IMR-90 (cell line): ENCODE measurements around the gene RTN4RL2. TPM values are rescaled to one million over a fixed set of nuclear protein-coding genes. Genes with fewer than 3 reads are reported as not detected.

ENCODE experiments used
- ATAC-seq: fragments of 200-7000 bp; cut with Tn5 transposase; 2 replicates; pipeline ENCODE4 v1.9.1; 2020; ENCODE audit warnings: low read depth, mild to moderate bottlenecking, moderate library complexity
- BruUV-seq: library from RNA; stranded (reverse); fragments of 400-500 nt; replicated peaks from 2 replicates; lab custom pipeline; 2021; lab: Mats Ljungman, UMichigan
- CTCF ChIA-PET: fragments of 300-600 bp; formaldehyde crosslinking; extraction: SDS; loops from one replicate; lab custom pipeline; 2021; ENCODE audit warnings: antibody characterized with exemption; lab: Yijun Ruan, JAX
- POLR2A ChIA-PET: fragments of 300-600 bp; sonication (Branson Sonifier 250); formaldehyde crosslinking; loops from one replicate; lab custom pipeline; 2022; ENCODE audit warnings: antibody characterized with exemption; ENCODE audit not compliant: unreplicated experiment; lab: Charles Lee
- DNase-seq: peaks from one replicate; pipeline ENCODE4 v3.0.0; 2013
- H2AFZ ChIP-seq: replicated peaks from 2 replicates; pipeline ENCODE3; 2013; ENCODE audit warnings: low read length, mild to moderate bottlenecking; ENCODE audit not compliant: poor library complexity
- H2AK5ac ChIP-seq: 2 replicates; pipeline ENCODE4 v1.6.1; 2013; ENCODE audit warnings: low read depth, low read length, inconsistent platforms
- H2AK9ac ChIP-seq: replicated peaks from 2 replicates; pipeline ENCODE3; 2013; ENCODE audit warnings: mild to moderate bottlenecking, low read depth, low read length, moderate library complexity; ENCODE audit not compliant: poor library complexity
- H2BK120ac ChIP-seq: 2 replicates; pipeline ENCODE4 v1.6.1; 2013; ENCODE audit warnings: low read depth, low read length, inconsistent platforms
- H2BK15ac ChIP-seq: 3 replicates; pipeline ENCODE4 v1.6.1; 2013; ENCODE audit warnings: low read depth, low read length, inconsistent platforms
- H2BK20ac ChIP-seq: 2 replicates; pipeline ENCODE4 v1.6.1; 2013; ENCODE audit warnings: low read depth, mild to moderate bottlenecking, inconsistent platforms, low read length, moderate library complexity
- H2BK5ac ChIP-seq: 2 replicates; pipeline ENCODE4 v1.6.1; 2013; ENCODE audit warnings: mild to moderate bottlenecking, low read depth, low read length, inconsistent platforms; ENCODE audit not compliant: poor library complexity, severe bottlenecking
- H3K14ac ChIP-seq: replicated peaks from 2 replicates; pipeline ENCODE4 v1.6.1; 2013; ENCODE audit warnings: low read depth, low read length, inconsistent platforms
- H3K18ac ChIP-seq: 2 replicates; pipeline ENCODE4 v1.6.1; 2013; ENCODE audit warnings: low read depth, low read length, control low read depth
- H3K23ac ChIP-seq: 2 replicates; pipeline ENCODE4 v1.6.1; 2013; ENCODE audit warnings: low read depth, low read length, inconsistent platforms
- H3K27ac ChIP-seq: 2 replicates; pipeline ENCODE4 v1.5.1; 2013; ENCODE audit warnings: mild to moderate bottlenecking, control low read depth, low read length; ENCODE audit not compliant: insufficient read depth
- H3K27me3 ChIP-seq: 2 replicates; pipeline ENCODE4 v1.6.1; 2013; ENCODE audit warnings: low read length; ENCODE audit not compliant: control insufficient read depth, insufficient read depth
- H3K36me3 ChIP-seq: 2 replicates; pipeline ENCODE4 v1.6.1; 2013; ENCODE audit warnings: low read length, mixed read lengths; ENCODE audit not compliant: control insufficient read depth, insufficient read depth
- H3K4ac ChIP-seq: 2 replicates; pipeline ENCODE4 v1.6.1; 2013; ENCODE audit warnings: low read depth, low read length, inconsistent platforms
- H3K4me1 ChIP-seq: 2 replicates; pipeline ENCODE4 v1.6.1; 2013; ENCODE audit warnings: low read length, mixed read lengths; ENCODE audit not compliant: control insufficient read depth, insufficient read depth
- H3K4me2 ChIP-seq: 2 replicates; pipeline ENCODE4 v1.6.1; 2013; ENCODE audit warnings: low read depth, mild to moderate bottlenecking, control low read depth, low read length, moderate library complexity
- H3K4me3 ChIP-seq: 2 replicates; pipeline ENCODE4 v1.5.1; 2013; ENCODE audit warnings: low read depth, mild to moderate bottlenecking, control low read depth, low read length, moderate library complexity; ENCODE audit not compliant: insufficient read depth
- H3K56ac ChIP-seq: 2 replicates; pipeline ENCODE4 v1.6.1; 2013; ENCODE audit warnings: low read length, inconsistent platforms; ENCODE audit not compliant: insufficient read depth; ENCODE audit errors: extremely low read depth
- H3K79me1 ChIP-seq, 2 experiments: 2 replicates each; pipeline ENCODE4 v1.6.1; 2013; ENCODE audit warnings: low read length in 2 of 2, inconsistent platforms in 1 of 2, low read depth in 1 of 2
- H3K9ac ChIP-seq: 2 replicates; pipeline ENCODE4 v1.6.1; 2013; ENCODE audit warnings: low read depth, low read length, control low read depth
- H3K9me1 ChIP-seq: 2 replicates; pipeline ENCODE4 v1.6.1; 2013; ENCODE audit warnings: low read length, inconsistent platforms; ENCODE audit not compliant: insufficient read depth
- H3K9me3 ChIP-seq: 2 replicates; pipeline ENCODE4 v1.6.1; 2013; ENCODE audit warnings: low read length; ENCODE audit not compliant: control insufficient read depth, insufficient read depth
- H4K20me1 ChIP-seq: 2 replicates; pipeline ENCODE4 v1.6.1; 2013; ENCODE audit warnings: low read length, inconsistent platforms; ENCODE audit not compliant: insufficient read depth
- H4K5ac ChIP-seq: 2 replicates; pipeline ENCODE4 v1.6.1; 2013; ENCODE audit warnings: mild to moderate bottlenecking, low read depth, low read length, control low read depth
- H4K8ac ChIP-seq, 2 experiments: 2 replicates each; pipeline ENCODE4 v1.6.1; 2013; ENCODE audit warnings: low read depth in 2 of 2, low read length in 2 of 2, control low read depth in 1 of 2, inconsistent platforms in 1 of 2
- H4K91ac ChIP-seq: 2 replicates; pipeline ENCODE4 v1.6.1; 2013; ENCODE audit warnings: low read depth, low read length, inconsistent platforms; ENCODE audit not compliant: insufficient read depth
- CEBPB ChIP-seq: IDR thresholded peaks from 2 replicates; pipeline ENCODE4 v1.6.1; 2012; ENCODE audit warnings: low read depth, low read length, improper control_type of control experiment
- NFE2L2 ChIP-seq: fragments of 150-350 bp; IDR thresholded peaks from 2 replicates; pipeline ENCODE4 v1.6.1; 2016; ENCODE audit warnings: low read depth, mild to moderate bottlenecking, low read length
- RCOR1 ChIP-seq: IDR thresholded peaks from 2 replicates; pipeline ENCODE4 v1.6.1; 2012; ENCODE audit warnings: mild to moderate bottlenecking, low read length, improper control_type of control experiment; ENCODE audit not compliant: insufficient replicate concordance
- WGBS, 2 experiments: methylation state at CpG; one replicate each; pipeline versions ENCODE4 v1.1.5 to v1.1.7; 2013; ENCODE audit warnings: missing lambda C conversion rate in 2 of 2; ENCODE audit not compliant: insufficient read length in 1 of 2; ENCODE audit errors: extremely low coverage in 2 of 2; 5-methylcytosine and 5-hydroxymethylcytosine counted together
- dilution Hi-C: fragments of 300-500 bp; cut with HindIII; formaldehyde crosslinking; loops from one replicate; pipeline ENCODE4 v1.14.3; 2018; ENCODE audit warnings: low sequenced_read_pairs; ENCODE audit not compliant: unreplicated experiment
- in situ Hi-C: fragments of 300-500 bp; cut with MboI; formaldehyde crosslinking; loops from 3 replicates; pipeline ENCODE4 v1.14.3; 2019; ENCODE audit warnings: low sequenced_read_pairs, inconsistent platforms, mixed read lengths
- intact Hi-C: fragments of 100-400 bp; cut with micrococcal nuclease; formaldehyde crosslinking; loops from 2 replicates; pipeline ENCODE4 v1.10.0; 2022
- polyA plus RNA-seq, 3 experiments: library from polyadenylated mRNA; depleted of rRNA; stranded (reverse); fragments of >200 nt; gene quantifications; 2 replicates each; pipeline ENCODE4 v1.2.3, GENCODE V29; 2012; ENCODE audit warnings: low replicate concordance in 1 of 3
- total RNA-seq: library from RNA; depleted of rRNA; stranded (reverse); fragments of >200 nt; gene quantifications from 2 replicates; pipeline ENCODE4 v1.2.3, GENCODE V29; 2012

Gene RTN4RL2
- total and polyA plus RNA-seq, 2 of the 4 experiments (the other 2 are of a cell fraction), result 1.5 TPM; not detected in 1

DNA sequence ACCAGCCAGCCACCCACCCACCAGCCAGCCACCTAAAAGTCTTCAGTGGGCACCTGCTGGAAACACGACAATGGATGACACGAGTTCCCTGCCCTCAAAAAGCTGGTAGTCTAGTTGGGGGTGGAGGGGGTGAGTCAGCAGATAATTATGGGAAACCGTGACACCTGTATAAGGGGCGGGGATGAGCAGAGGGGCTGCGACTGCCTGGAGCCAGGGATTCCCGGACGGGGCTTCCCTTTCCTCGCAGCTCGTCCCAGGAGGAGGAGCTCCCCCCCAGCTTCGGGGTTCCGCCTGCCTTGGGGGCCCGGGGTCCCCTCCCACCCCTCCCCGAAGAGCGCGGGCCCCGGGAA, 2.3 kb upstream of the RTN4RL2 start:
- Histone ChIP-seq H3K56ac (no peak overlapping the region), H3K4ac (no peak overlapping the region), H3K9ac (no peak overlapping the region), H3K27me3 (peaks cover 54% of the 10 kb centered on the region), H2AFZ (peak overlapping the region; percentile 43), H3K9me3 (no peaks in the 10 kb centered on the region), H3K23ac (no peak overlapping the region), H3K36me3 (no peaks in the 10 kb centered on the region), H3K14ac (no peak overlapping the region), H2BK5ac (no peak overlapping the region), H2AK5ac (no peak overlapping the region), H2BK20ac (no peak overlapping the region), H3K27ac (no peak overlapping the region), H3K4me2 (no peak overlapping the region), H4K91ac (no peak overlapping the region), H2AK9ac (no peak overlapping the region), H3K18ac (no peak overlapping the region), H4K8ac (no peak overlapping the region), H3K9me1 (0 out of 2 replicates have a peak, but pooled peaks cover 4% of the 10 kb centered on the region), H4K5ac (no peak overlapping the region), H3K79me1 (no peaks in the 10 kb centered on the region), H3K4me1 (peaks cover 3% of the 10 kb centered on the region; the same call in 1 of the 2 replicates), H4K20me1 (no peaks in the 10 kb centered on the region), H2BK120ac (no peak overlapping the region), H3K4me3 (no peak overlapping the region), H2BK15ac (no peak overlapping the region)
- no TSS peak for BruUV-seq
- ATAC-seq (no peak), DNase-seq (no peak)
- ChIA-PET CTCF (interaction anchor here (0.7 to 3.9 kb wide), 11 partner anchors 16 to 152 kb away, joined by 3 to 22 read pairs (median 4); no protein-coding TSS in a partner anchor), POLR2A (interaction anchor here (0.6 kb wide), 1 partner anchor 186 kb away, joined by 4 read pairs; no protein-coding TSS in a partner anchor)
- dilution Hi-C loops, result no loop called here
- TF ChIP-seq RCOR1 (no peak), NFE2L2 (0 out of 2 replicates have a peak, but pooled peaks have one; percentile 12), CEBPB (no peak)
- WGBS, 2 experiments, result no CpG with 5 or more reads among the region's 16 CpGs
- intact Hi-C loops, result loop anchor here (5.0 to 10.0 kb wide), 2 partner anchors 613 to 1054 kb away; no protein-coding TSS in a partner anchor
- in situ Hi-C loops, result loop anchor here (5.0 to 10.0 kb wide), 2 partner anchors 69 to 187 kb away; partner anchors contain the start of gene YPEL4
